GM12875 (cell line): ENCODE results near the gene SSH3.

Experiments
- H3K4me3 ChIP-seq: one replicate; pipeline ENCODE4 v1.5.1; 2011; ENCODE audit warnings: low read depth, low read length, control low read depth
- TF ChIP-seq, protein P1 (sequence below): IDR thresholded peaks from 2 replicates; pipeline ENCODE4 v1.5.1; 2011; ENCODE audit warnings: low read depth, mild to moderate bottlenecking, control low read depth, inconsistent platforms, low read length, moderate library complexity, borderline replicate concordance; ENCODE audit not compliant: insufficient read depth

Gene SSH3

DNA sequence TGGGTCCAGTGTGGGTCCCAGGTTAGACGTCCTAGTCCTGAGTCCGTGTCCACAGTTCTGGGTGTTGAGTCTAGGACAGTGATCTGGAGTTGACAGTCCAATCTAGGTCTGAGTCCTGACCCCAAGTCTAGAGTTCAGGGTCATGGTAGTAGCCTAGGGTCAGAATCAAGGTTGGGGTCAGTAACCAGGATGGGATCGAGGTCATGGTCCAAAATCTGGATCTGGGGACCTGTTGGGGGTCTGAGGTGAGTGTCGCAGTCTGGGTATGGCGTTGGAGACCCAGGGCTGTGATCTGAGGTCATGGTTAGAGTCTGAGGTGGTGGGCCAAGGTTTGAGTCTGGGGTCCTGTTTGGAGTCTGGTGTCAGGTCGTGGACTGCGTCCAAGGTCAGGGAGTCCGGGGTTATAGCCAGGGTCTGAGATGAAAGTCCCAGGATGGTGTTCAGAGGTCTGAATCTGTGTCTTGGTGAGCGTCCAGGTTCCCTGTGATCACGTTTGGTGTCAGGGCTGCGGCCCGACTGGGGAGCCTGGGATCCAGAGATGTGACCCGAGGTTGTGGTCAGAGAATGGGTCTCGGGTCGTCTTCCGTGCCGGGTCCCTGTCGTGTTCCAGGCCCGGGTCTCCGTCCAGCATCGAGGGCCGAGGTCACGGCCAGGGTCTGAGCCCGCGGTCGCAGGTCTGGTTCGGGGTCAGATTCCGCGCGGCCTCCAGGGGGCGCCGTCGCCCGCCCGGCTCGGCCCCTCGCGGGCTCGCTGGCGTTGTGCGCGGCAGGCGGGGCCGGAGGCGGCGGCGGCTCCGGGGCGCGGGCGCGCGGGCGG lies 37.5 kb upstream of the SSH3 start:
- H3K4me3 ChIP-seq, result peak overlapping the region; percentile 66
- TF ChIP-seq, protein P1, sequence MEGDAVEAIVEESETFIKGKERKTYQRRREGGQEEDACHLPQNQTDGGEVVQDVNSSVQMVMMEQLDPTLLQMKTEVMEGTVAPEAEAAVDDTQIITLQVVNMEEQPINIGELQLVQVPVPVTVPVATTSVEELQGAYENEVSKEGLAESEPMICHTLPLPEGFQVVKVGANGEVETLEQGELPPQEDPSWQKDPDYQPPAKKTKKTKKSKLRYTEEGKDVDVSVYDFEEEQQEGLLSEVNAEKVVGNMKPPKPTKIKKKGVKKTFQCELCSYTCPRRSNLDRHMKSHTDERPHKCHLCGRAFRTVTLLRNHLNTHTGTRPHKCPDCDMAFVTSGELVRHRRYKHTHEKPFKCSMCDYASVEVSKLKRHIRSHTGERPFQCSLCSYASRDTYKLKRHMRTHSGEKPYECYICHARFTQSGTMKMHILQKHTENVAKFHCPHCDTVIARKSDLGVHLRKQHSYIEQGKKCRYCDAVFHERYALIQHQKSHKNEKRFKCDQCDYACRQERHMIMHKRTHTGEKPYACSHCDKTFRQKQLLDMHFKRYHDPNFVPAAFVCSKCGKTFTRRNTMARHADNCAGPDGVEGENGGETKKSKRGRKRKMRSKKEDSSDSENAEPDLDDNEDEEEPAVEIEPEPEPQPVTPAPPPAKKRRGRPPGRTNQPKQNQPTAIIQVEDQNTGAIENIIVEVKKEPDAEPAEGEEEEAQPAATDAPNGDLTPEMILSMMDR, result peak; percentile 85

DNA sequence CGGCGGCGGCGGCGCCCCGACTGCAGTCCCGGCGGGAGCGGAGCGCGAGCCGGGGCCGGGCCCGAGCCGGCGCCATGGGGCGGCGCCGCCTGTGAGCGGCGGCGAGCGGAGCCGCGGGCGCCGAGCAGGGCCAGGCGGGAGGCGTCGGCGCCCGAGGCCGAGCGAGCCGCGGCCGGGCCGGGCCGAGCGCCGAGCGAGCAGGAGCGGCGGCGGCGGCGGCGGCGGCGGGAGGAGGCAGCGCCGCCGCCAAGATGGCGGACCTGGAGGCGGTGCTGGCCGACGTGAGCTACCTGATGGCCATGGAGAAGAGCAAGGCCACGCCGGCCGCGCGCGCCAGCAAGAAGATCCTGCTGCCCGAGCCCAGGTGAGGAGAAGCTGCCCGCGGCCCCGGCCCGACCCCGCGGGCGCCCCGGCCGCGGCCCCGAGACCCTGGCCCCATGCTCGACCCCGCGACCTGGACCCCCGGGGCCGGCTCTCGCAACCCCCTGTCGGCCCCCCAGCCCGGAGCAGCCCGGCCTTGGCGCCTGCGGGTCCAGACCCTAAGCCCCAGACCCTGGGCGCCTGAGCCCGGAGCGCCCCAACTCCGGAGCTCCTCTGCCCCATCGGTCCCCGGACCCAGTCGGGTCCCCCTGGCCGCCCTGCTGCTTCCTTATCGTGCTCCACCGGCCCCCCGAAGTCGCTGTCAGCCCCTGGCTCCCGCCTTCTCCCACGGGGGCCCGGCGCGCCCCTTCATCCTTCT lies 36.7 kb upstream of the SSH3 start, which contains the start of gene GRK2:
GRK2 (plus strand) TSS at position 25 of the 739 bp plus-strand sequence; CDS start at position 252, 227 bp downstream.
- TF ChIP-seq, protein P1, result no peak
- peak within 1 kb of the TSS; percentile 66 for H3K4me3 ChIP-seq

DNA sequence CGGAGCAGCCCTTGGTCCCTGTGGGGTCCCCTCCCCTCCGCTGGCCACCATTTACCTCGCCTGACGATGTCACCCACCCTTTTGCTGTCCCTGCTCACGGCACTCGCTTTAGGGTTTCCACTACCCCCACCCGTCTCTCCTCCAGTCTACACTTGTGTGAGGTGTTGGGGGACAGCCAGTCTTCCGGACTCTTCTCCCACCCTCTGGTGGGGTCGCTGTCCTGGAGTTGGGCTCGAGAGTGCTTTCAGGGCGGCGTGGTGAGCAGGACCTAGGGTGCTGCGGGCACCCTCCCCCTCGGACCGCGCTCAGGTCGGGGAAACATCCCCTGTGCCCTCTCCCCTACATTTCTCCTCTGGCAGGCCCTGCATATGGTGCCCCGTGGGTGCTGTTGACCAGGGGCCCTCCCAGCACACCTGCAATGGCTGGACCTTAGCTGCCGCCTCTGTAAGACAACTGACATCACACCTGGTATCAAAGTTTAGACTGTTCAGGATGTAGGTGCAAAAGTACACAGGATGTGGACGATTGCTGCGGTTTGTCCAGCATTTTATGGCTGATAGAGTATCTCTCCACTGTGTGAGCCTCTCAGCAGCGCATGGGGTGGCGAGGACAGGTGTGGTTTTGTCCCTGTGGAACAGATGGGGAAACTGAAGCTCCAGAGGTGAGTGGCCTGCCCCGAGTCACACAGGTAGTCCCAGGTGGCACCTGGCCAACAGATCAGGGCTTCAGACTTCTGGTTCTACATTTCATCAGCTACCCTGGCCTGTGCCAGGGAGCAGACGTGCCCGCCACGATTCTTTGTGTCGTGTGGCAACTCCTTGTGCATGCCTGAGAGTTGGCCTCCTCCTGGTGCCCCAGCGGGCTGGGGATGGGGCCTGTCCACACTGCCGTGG lies 35.9 kb upstream of the SSH3 start:
- H3K4me3 ChIP-seq, result peak overlapping the region; percentile 66
- TF ChIP-seq, protein P1, result no peak

DNA sequence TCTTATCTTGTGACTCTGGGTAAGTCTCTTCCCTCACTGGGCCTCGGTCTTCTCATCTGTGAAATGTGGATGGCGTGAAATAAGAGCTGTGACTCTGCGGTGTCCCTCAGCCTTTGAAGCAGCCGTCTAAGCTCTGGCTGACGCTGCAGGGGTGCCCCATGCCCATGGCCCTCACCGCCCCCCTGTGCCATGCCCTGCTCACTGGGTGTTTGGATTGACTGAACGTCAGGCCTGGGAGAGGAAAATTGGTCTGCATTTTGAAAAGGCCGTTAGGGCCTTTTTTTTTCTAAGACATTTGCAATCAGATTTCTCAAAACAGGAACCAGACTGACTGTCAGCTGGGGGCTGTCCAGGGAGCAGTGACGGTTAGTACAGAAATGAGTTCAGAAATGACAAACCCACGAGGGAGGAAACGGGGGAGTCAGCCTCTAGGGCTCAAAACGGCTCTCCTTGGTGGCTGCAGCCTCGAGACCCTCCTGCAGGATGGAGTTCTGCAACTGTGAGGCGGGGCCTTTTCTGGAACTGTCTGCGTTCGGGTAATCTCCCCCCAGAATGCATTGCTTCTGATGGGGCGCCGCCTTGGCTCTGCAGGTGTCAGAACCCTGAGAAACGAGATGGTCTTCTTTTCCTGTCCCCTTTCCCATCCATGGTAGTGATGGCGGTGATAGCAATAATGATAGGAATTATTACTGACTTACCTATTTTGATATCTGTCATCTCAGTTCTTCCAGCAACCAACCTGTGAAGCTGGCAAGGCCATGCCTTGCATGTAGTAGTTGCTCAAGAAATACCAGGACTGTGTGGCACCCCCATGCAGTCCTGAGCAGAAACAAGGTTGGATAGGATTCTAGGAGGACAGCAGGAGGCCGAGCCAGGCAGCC lies 35.0 kb upstream of the SSH3 start:
- H3K4me3 ChIP-seq, result peak overlapping the region; percentile 66
- TF ChIP-seq, protein P1, result no peak

DNA sequence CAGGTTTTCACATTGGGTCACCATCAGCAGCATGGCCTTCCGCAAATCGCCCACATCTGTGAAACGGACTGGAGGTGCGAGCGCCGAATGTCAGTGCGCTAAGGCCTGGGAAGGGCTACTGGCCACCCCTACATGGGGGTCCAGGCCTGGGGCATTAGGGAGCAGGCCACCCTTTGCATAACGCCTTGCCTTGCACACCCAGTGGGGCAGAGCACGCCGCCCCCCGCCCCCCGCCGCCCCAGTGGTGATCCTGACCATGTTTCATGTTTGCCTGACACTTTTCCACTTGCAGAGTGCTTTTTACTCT lies 34.4 kb upstream of the SSH3 start:
- peak overlapping the region; percentile 53 for H3K4me3 ChIP-seq
- TF ChIP-seq, protein P1, result no peak

DNA sequence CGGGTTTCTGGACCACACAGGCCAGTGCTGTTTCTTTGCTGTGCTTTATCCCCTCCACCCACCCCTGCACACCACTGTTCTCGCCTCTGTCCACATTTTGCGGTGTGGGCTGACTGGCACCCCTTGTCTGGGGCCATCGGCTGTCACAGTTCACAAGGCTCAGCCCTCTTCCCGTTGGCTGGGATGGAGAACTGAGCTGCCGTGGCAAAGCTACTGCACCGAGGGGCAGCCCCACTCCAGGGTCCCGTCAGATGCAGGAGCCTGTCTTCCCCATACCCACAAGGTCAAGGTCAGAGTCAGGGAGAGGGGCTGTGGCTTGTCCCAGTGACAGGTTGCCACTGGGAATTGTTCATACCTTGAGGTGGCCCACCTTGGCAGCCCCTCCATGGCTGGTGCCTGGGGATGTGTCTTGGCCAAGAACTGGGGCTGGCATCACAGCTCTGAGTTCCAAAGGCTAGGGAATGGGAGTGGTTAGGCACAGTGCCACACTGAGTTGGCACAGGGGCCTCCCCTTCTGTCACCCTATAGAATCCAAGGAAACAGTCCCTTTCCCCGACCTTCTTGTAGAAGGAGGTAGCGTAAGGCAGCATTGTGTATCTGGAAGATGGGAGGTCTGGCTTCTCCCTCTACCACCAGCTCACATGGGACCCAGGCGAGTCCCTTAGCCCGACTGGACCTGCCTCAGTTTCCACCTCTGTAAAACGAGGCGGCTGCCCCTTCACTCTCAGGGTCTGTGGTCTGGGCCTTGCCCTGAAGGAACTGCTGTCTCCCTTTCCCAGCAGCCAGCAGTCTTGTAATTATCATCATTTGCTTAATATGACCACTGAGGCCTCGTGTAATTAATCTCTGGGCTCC lies 33.7 kb upstream of the SSH3 start:
- TF ChIP-seq, protein P1, result no peak
- peak overlapping the region; percentile 53 for H3K4me3 ChIP-seq
